ENCODE measurements around the gene PALB2.

Gene PALB2

DNA sequence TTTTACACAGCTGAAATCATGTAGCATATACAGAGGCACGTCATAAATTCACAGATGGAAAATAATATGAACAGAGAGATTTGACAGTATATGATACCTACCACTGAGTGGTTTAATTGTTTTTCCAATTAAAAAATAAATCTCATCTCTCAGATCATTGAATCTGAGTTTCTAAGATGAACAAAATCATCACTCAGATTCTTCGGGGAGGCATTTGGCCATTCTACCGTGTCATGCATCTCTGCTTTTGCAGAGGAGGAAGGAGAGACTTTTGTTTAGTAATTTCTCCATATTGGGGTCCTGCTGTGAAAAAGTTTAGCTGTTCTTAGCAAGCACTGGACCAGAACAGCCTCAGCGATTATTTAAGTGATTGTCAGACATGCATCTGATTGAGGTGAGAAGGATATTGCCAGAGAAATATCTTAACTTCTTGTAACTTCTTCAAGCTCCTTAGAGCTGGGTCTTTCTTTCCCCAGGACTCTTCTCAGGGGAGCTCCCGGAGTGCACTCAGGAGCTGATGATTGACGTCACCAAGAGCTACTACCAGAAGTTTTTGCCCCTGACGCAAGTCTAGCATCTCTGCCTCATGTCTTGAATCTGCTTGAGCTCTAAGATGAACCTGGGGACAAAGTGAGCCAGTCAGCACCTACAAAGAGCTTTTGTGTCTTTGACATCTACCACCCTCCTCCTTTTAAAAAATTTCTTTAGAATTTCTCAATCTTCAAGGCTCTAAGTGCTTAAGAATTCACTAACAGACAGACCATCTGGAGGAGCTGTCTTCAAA, 25.7 kb upstream of the PALB2 start:
- no peak overlapping the region for H3K18ac ChIP-seq (ENCODE audit: low read length)
- H3K27ac ChIP-seq (replicated peaks; ENCODE audit: low read length), result no peak overlapping the region
- H3K4me1 ChIP-seq (ENCODE audit: control insufficient read depth in 2 of 2, insufficient read depth in 1 of 2, low read depth in 1 of 2, low read length in 2 of 2), result no peaks in the 10 kb centered on the region
- no peak overlapping the region for H2AK5ac ChIP-seq (ENCODE audit: low read depth, low read length)
- no peak overlapping the region for H2BK12ac ChIP-seq (ENCODE audit: low read length)
- H3K4me2 ChIP-seq (ENCODE audit: insufficient read depth, low read length, poor library complexity, severe bottlenecking), result no peak overlapping the region
- no peak overlapping the region for H3K4ac ChIP-seq (ENCODE audit: low read length)
- no peak for DNase-seq (ENCODE audit: low spot score)
- H3K4me3 ChIP-seq (ENCODE audit: low read length in 2 of 2), result no peak overlapping the region
- no peak overlapping the region for H2BK5ac ChIP-seq (ENCODE audit: low read length)
- H3K9ac ChIP-seq (ENCODE audit: low read depth, low read length, poor library complexity), result no peak overlapping the region
- no peak overlapping the region for H4K8ac ChIP-seq (ENCODE audit: low read depth, low read length)
- H3K23ac ChIP-seq (ENCODE audit: low read depth, low read length, poor library complexity), result no peak overlapping the region
- H3K36me3 ChIP-seq (replicated peaks in 1 of 2; ENCODE audit: control insufficient read depth in 2 of 2, insufficient read depth in 2 of 2, low read length in 2 of 2), result peaks cover 44 to 98% of the 10 kb centered on the region in 2 donors
- H2BK120ac ChIP-seq (ENCODE audit: low read depth, low read length), result no peak overlapping the region
- no peaks in the 10 kb centered on the region for H3K9me3 ChIP-seq (replicated peaks in 1 of 2; ENCODE audit: control insufficient read depth in 2 of 2, insufficient read depth in 1 of 2, low read depth in 1 of 2, low read length in 2 of 2)
- H3K14ac ChIP-seq (ENCODE audit: low read length), result no peak overlapping the region
- no peaks in the 10 kb centered on the region for H3K27me3 ChIP-seq (ENCODE audit: control insufficient read depth in 3 of 3, insufficient read depth in 3 of 3, low read depth in 1 of 3, low read length in 3 of 3)
- H3K79me1 ChIP-seq (ENCODE audit: low read depth, low read length), result no peaks in the 10 kb centered on the region
- H2AFZ ChIP-seq (ENCODE audit: low read length), result no peak overlapping the region
- no peak overlapping the region for H4K91ac ChIP-seq (ENCODE audit: low read depth, low read length, poor library complexity)
- no peak overlapping the region for H2BK15ac ChIP-seq (ENCODE audit: low read length)
- no CpG with 5 or more reads among the region's 7 CpGs for WGBS, 2 donors (ENCODE audit: extremely low coverage in 2 of 2, insufficient read length in 2 of 2, insufficient replicate concordance in 1 of 2)

- Histone ChIP-seq H2BK12ac (ENCODE audit: low read length) (no peak overlapping the region), H3K23ac (ENCODE audit: low read depth, low read length, poor library complexity) (no peak overlapping the region), H2BK120ac (ENCODE audit: low read depth, low read length) (no peak overlapping the region), H2BK15ac (ENCODE audit: low read length) (no peak overlapping the region), H2BK5ac (ENCODE audit: low read length) (no peak overlapping the region), H4K8ac (ENCODE audit: low read depth, low read length) (no peak overlapping the region), H2AFZ (ENCODE audit: low read length) (no peak overlapping the region), H2AK5ac (ENCODE audit: low read depth, low read length) (no peak overlapping the region), H3K4me3 (ENCODE audit: low read length in 2 of 2) (no peak overlapping the region), H3K9ac (ENCODE audit: low read depth, low read length, poor library complexity) (no peak overlapping the region), H3K4me1 (ENCODE audit: control insufficient read depth in 2 of 2, insufficient read depth in 1 of 2, low read depth in 1 of 2, low read length in 2 of 2) (no peaks in the 10 kb centered on the region), H3K4me2 (ENCODE audit: insufficient read depth, low read length, poor library complexity, severe bottlenecking) (no peak overlapping the region), H3K36me3 (replicated peaks in 1 of 2; ENCODE audit: control insufficient read depth in 2 of 2, insufficient read depth in 2 of 2, low read length in 2 of 2) (peaks cover 38 to 96% of the 10 kb centered on the region in 2 donors), H3K79me1 (ENCODE audit: low read depth, low read length) (no peaks in the 10 kb centered on the region), H4K91ac (ENCODE audit: low read depth, low read length, poor library complexity) (no peak overlapping the region), H3K27me3 (ENCODE audit: control insufficient read depth in 3 of 3, insufficient read depth in 3 of 3, low read depth in 1 of 3, low read length in 3 of 3) (no peaks in the 10 kb centered on the region), H3K18ac (ENCODE audit: low read length) (no peak overlapping the region), H3K9me3 (replicated peaks in 1 of 2; ENCODE audit: control insufficient read depth in 2 of 2, insufficient read depth in 1 of 2, low read depth in 1 of 2, low read length in 2 of 2) (no peaks in the 10 kb centered on the region), H3K27ac (replicated peaks; ENCODE audit: low read length) (no peak overlapping the region), H3K4ac (ENCODE audit: low read length) (no peak overlapping the region), H3K14ac (ENCODE audit: low read length) (no peak overlapping the region)
- no peak for DNase-seq (ENCODE audit: low spot score)
- WGBS, 2 donors (ENCODE audit: extremely low coverage in 2 of 2, insufficient read length in 2 of 2, insufficient replicate concordance in 1 of 2), result no CpG with 5 or more reads among the region's 2 CpGs
Observed at GRCh38 chr16:23663918-23664317, 22.8 kb upstream of the PALB2 start.

- no peak overlapping the region for H2AFZ ChIP-seq (ENCODE audit: low read length)
- H3K4me2 ChIP-seq (ENCODE audit: insufficient read depth, low read length, poor library complexity, severe bottlenecking), result no peak overlapping the region
- no peaks in the 10 kb centered on the region for H3K9me3 ChIP-seq (replicated peaks in 1 of 2; ENCODE audit: control insufficient read depth in 2 of 2, insufficient read depth in 1 of 2, low read depth in 1 of 2, low read length in 2 of 2)
- no peaks in the 10 kb centered on the region for H3K27me3 ChIP-seq (ENCODE audit: control insufficient read depth in 3 of 3, insufficient read depth in 3 of 3, low read depth in 1 of 3, low read length in 3 of 3)
- WGBS, 2 donors (ENCODE audit: extremely low coverage in 2 of 2, insufficient read length in 2 of 2, insufficient replicate concordance in 1 of 2), result no CpG with 5 or more reads among the region's 4 CpGs
- H3K27ac ChIP-seq (replicated peaks; ENCODE audit: low read length), result no peak overlapping the region
- H2BK15ac ChIP-seq (ENCODE audit: low read length), result no peak overlapping the region
- no peak overlapping the region for H3K23ac ChIP-seq (ENCODE audit: low read depth, low read length, poor library complexity)
- no peak overlapping the region for H2AK5ac ChIP-seq (ENCODE audit: low read depth, low read length)
- no peak for DNase-seq (ENCODE audit: low spot score)
- no peak overlapping the region for H4K91ac ChIP-seq (ENCODE audit: low read depth, low read length, poor library complexity)
- H3K36me3 ChIP-seq (replicated peaks in 1 of 2; ENCODE audit: control insufficient read depth in 2 of 2, insufficient read depth in 2 of 2, low read length in 2 of 2), result peaks cover 1 to 86% of the 10 kb centered on the region in 2 donors
- H3K18ac ChIP-seq (ENCODE audit: low read length), result no peak overlapping the region
- H3K4me1 ChIP-seq (ENCODE audit: control insufficient read depth in 2 of 2, insufficient read depth in 1 of 2, low read depth in 1 of 2, low read length in 2 of 2), result no peaks in the 10 kb centered on the region
- H3K4me3 ChIP-seq (ENCODE audit: low read length in 2 of 2), result no peak overlapping the region
- H3K14ac ChIP-seq (ENCODE audit: low read length), result no peak overlapping the region
- H2BK120ac ChIP-seq (ENCODE audit: low read depth, low read length), result no peak overlapping the region
- no peak overlapping the region for H3K4ac ChIP-seq (ENCODE audit: low read length)
- H2BK5ac ChIP-seq (ENCODE audit: low read length), result no peak overlapping the region
- H3K79me1 ChIP-seq (ENCODE audit: low read depth, low read length), result peaks cover 2% of the 10 kb centered on the region
- no peak overlapping the region for H2BK12ac ChIP-seq (ENCODE audit: low read length)
- H3K9ac ChIP-seq (ENCODE audit: low read depth, low read length, poor library complexity), result no peak overlapping the region
- H4K8ac ChIP-seq (ENCODE audit: low read depth, low read length), result no peak overlapping the region
Observed at GRCh38 chr16:23651943-23652468, 10.9 kb upstream of the PALB2 start.

DNA sequence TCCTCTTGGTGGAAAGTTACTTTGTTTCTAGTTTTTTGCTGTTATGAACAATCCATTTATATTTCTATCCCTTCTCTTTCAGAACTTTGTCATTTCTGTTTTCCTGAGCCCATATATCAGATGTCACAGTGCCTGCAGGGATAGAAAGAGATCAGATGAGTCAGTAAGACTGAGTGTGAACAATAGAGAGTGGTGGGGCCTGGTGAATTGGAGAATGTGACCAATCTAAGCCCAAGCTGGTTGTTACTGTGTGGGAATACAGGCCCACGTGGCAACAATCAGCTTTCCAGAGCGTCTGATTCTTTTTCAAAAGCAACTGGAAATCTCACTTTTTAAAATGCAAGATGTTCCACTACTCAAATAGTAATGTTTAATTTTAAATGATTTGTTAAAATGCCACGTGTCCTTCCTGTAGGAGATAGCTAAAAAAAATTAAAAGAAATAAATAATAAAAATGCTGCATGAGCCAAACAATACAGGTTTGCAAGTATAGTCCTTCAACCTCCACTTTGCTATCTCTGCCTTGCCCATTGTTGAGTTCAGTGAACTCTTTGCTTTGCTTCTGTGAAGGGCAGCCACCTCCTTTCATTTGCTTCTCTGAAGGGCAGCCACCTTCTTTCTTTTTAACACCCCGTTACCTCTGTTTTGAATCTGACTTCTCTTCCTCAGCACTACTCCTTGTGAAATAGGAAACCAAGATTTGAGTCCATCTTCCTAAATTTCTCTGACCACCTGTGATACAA, 9.7 kb upstream of the PALB2 start:
- Histone ChIP-seq H3K27me3 (ENCODE audit: control insufficient read depth in 3 of 3, insufficient read depth in 3 of 3, low read depth in 1 of 3, low read length in 3 of 3) (no peaks in the 10 kb centered on the region), H3K14ac (ENCODE audit: low read length) (no peak overlapping the region), H3K23ac (ENCODE audit: low read depth, low read length, poor library complexity) (no peak overlapping the region), H3K36me3 (replicated peaks in 1 of 2; ENCODE audit: control insufficient read depth in 2 of 2, insufficient read depth in 2 of 2, low read length in 2 of 2) (peaks cover 1 to 88% of the 10 kb centered on the region in 2 donors), H2BK15ac (ENCODE audit: low read length) (no peak overlapping the region), H4K91ac (ENCODE audit: low read depth, low read length, poor library complexity) (no peak overlapping the region), H3K9ac (ENCODE audit: low read depth, low read length, poor library complexity) (no peak overlapping the region), H3K4me3 (ENCODE audit: low read length in 2 of 2) (no peak overlapping the region), H2BK120ac (ENCODE audit: low read depth, low read length) (no peak overlapping the region), H2AFZ (ENCODE audit: low read length) (no peak overlapping the region), H3K18ac (ENCODE audit: low read length) (no peak overlapping the region), H3K4me1 (ENCODE audit: control insufficient read depth in 2 of 2, insufficient read depth in 1 of 2, low read depth in 1 of 2, low read length in 2 of 2) (no peaks in the 10 kb centered on the region), H3K4ac (ENCODE audit: low read length) (no peak overlapping the region), H2AK5ac (ENCODE audit: low read depth, low read length) (no peak overlapping the region), H3K4me2 (ENCODE audit: insufficient read depth, low read length, poor library complexity, severe bottlenecking) (no peak overlapping the region), H2BK5ac (ENCODE audit: low read length) (no peak overlapping the region), H3K79me1 (ENCODE audit: low read depth, low read length) (peaks cover 2% of the 10 kb centered on the region), H3K27ac (replicated peaks; ENCODE audit: low read length) (no peak overlapping the region), H4K8ac (ENCODE audit: low read depth, low read length) (no peak overlapping the region), H3K9me3 (replicated peaks in 1 of 2; ENCODE audit: control insufficient read depth in 2 of 2, insufficient read depth in 1 of 2, low read depth in 1 of 2, low read length in 2 of 2) (no peaks in the 10 kb centered on the region), H2BK12ac (ENCODE audit: low read length) (no peak overlapping the region)
- DNase-seq (ENCODE audit: low spot score), result no peak
- WGBS, 2 donors (ENCODE audit: extremely low coverage in 2 of 2, insufficient read length in 2 of 2, insufficient replicate concordance in 1 of 2), result no CpG with 5 or more reads among the region's 4 CpGs
